Activated CD8-positive, alpha-beta memory T cell treated with anti-CD3 and anti-CD28 coated beads for 48 hours (primary cell): ENCODE data around the gene GFRA1.

Source experiments
- DNase-seq, 3 experiments: peaks; one replicate each; pipeline ENCODE4 v3.0.0-alpha.2; 2020; ENCODE audit warnings: low read depth in 2 of 3, low spot score in 2 of 3

GFRA1 gene

DNA sequence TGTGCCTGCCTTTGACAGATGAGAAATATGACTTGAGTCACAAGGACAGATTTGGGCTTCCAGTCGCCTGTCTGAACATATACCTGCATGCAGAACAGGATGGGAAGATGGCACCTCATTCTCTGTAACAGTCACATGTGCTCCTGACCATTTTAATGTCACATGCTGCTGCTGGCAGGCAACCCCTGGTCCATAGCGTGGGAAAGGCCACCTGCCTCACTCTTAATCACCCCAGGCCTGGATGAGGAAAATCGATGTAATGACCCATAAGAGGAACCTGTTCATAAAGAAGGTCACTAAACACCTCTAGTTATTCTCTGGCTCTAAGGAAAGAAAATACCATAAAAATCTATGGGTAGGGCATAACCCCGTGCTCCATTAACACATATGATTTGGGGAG lies 110.2 kb downstream of the GFRA1 start:
- DNase-seq = no peak

DNA sequence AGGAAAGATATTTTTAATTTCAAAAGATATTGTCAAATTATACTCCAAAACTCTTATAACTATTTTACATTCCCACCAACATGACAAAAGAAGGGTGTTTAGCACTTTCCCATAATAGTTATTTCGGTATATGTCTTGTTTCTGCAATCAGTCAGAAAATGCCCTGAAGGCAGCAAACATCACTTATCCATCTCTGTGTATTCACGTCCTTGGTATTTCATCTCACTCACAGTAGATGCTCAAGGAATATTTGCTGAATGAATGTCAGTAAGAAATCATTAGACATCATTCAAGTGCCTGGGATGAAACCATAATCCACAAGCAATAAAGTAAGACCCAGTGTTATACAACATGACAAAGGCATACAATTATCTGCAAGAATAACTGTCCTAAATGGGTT lies 112.7 kb downstream of the GFRA1 start:
- no peak for DNase-seq

DNA sequence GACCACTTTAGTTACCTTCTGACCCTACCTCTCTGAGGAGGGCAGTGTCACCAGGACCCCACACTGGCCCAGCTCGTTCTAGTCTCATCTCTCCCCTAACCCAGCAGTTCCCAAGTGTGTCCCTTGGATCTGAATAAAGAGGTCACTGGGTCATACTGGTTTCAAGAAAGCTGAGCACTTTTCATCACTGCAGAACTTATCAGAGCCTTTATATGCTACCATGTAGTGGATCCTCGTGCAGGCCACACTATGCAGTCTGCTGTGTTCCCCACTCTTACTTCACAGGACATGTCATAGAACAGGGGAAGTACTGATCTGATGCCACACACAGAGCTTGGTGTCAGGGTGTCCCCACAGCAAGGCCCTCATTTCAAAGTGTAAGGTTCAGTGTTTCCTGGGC lies 113.8 kb downstream of the GFRA1 start:
- DNase-seq = no peak

DNA sequence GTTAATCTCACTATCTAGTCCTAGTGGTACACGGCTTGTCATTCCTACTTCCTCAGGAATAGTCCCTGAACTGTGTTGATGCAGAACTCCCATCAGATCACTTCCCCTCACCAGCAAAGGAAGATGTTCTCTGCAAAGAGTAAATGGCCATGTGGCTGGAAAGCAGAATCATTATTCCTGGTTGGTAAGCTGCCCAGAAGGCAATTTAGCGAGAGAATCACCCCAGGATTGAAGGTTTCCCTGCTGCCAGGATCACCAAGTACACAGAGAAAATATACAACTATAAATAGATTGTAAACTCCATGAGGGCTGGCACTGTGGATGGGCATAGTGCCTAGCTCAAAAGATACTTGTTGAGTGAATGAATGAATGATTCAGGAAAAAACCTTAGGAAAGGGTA lies 115.0 kb downstream of the GFRA1 start:
- no peak for DNase-seq

DNA sequence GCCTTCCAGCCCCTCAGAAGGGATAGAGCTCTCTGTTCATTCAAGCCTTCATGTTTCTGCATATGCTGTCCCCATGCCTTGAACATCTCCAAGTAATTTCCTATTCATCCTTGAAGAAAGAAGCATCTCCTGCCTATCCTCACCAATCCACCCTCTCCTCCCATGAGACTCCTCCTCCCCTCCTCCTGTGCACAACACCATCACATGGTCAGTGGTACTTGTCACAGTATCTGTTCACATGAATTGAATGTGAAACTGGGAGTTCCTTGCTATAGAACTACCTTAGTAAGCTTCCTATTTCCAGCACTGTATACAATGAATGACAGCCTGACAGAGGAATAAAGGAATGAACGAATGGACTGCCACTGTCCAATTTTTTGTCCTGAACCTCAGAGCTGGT lies 115.5 kb downstream of the GFRA1 start:
- DNase-seq = no peak

DNA sequence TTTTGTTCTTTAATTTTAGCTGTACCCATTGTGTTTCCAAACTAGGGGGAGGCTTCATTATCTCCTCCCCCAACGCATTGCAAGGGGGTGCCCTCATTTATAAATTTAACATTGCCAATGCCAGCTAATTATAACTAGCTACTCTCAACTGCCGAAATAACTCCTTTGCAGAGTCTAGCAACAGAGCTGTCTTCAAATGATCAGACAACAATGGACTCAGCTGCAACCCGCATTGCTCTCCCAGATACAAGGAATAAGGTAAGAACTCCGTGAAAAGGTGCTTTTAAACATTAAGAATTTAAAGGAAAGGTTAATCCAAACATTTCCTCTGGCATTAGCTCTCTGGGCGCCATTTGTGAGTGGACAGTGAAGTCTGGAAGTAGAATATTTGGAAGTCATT lies 116.2 kb downstream of the GFRA1 start:
- DNase-seq = no peak

DNA sequence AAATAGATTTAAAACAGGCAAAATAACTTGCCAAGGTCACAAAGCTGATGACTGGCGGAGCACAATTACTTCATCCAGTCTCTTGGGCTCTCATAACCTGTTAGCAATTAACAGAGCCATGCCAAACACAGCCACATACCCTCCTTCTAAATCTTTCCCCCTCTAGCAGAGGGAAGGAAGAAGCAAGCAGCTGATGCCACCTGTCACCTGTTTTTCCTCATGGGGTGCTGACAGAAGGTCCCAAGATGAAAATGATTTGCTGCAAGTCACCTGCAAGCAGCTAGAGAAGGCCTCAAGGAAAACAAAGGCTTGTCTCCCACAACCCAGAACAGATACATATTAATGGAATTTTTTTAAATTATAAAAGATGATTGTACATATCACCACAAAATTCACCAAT lies 117.8 kb downstream of the GFRA1 start:
- DNase-seq = no peak

DNA sequence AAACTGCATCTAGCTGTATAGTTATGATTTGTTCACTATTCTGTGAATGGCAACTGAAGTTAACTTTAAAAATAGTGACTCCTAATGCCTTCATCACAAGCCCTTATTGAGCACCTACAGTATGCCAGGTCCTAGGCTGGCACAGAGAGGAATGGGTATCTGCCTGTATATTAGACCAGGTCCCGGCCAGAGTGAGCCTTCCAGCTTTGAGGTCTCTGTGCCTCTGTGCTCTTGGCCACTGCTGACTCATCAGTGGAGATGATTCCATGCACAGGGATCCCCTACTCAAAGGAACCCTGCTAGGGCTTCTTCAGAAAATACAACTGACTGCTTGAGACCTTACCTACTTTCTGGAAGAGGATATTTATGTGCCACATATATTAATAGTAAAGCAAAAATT lies 118.4 kb downstream of the GFRA1 start:
- no peak for DNase-seq

DNA sequence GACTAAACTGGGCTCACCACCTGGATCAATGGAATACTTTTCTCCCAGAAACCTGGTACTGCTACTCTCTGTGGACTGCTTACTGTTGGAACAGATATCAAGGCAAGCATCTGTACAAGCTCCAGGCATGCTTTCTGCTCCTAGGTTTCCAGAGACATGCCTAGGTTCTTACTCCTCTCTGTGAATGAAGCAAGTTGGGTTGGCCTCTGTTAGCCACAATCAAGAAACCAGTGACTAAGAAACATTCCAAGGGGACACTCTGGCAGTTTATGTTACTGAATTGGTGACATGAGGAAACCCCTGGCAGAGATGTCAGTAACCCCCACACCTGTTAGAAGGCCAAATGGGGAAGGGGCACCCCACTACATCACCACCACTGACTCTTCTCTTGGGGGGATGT lies 121.9 kb downstream of the GFRA1 start:
- DNase-seq = no peak

DNA sequence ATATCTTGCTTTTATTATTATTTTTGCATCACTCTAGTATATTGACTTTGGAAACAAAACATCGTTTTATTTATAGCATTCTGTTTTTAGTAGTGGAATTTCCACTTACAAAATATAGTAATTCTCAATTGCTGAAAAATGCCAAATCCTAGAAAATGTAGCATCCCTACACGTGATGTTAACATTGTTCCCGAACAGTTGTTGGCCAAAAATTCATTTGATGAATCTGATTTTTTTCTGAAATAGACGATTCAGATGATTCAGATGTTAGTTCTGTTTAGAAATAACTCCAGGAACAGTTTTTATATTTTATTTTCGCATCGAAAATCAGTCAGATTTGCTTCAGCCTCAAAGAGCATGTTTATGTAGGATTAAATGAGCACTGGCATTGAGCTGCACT lies 122.4 kb downstream of the GFRA1 start:
- no peak for DNase-seq

DNA sequence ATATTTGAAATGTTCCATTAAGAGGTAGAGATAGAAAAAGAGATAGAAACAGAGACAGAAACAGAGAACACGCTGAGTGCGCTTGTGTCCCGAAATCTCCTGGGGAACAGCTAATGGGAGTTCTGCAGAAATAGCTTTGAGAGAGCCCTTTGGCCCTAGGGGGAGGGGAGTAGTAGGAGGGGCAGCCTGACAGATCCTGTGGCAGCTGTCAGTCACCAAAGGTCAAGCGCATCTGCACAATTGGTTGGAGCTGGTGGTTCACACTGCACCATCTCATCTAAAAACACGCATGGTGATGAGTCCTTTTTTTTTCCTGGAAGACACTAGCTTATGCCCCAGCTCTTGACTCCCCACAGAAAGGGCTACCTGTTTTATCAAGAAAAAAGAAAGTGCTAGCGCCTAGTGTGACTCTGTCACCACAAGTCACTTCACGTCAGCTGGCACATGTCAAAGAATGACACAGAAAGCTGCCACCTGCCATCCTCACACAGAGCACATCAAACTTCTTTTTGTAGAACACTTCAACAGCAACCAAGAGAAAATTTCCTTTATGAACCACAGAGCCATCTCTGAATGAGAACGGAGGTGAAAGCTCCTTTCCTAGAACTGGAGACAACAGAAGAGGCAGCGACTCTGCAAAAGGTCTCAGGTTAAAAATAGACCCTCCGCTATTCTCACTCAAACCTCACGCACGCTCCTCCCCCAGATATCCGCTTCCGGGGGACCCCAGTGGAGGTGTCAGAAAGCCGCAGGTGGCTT lies 125.7 kb downstream of the GFRA1 start:
- peak in 1 of 3 experiments; percentile 12 for DNase-seq

DNA sequence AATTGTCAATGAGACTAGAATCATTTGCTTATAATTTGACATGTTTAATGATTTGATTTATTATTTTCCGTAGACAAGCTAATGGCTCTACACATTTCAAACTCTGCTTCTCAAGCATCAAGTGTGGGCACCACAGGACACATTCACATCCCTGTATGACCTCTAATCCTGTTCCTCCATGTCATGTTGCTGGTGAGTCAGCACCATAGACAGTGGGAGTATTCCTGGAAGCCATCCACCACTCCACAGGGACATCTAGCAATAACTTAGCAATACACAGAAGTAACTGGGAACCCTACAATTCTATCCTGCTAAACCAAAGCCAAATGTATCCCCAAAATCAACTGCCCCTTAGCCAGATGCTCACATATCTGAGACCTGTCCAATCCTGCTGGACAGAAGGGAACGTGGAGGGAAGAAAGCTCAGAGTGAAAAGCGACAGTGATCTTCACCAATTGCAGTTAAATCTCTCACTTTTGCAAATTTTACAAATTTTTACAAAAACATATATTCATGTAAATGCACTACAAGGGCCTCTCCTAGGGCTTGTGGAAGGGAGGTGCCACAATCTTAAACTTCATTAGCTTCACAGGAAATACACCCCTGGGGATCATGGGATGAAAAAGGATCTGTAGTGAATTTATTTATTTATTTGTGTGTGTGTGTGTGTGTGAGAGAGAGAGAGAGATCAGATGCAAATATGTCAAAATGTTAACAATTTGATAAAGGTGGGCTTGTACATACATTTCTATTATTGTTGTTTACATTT lies 126.5 kb downstream of the GFRA1 start:
- no peak for DNase-seq

DNA sequence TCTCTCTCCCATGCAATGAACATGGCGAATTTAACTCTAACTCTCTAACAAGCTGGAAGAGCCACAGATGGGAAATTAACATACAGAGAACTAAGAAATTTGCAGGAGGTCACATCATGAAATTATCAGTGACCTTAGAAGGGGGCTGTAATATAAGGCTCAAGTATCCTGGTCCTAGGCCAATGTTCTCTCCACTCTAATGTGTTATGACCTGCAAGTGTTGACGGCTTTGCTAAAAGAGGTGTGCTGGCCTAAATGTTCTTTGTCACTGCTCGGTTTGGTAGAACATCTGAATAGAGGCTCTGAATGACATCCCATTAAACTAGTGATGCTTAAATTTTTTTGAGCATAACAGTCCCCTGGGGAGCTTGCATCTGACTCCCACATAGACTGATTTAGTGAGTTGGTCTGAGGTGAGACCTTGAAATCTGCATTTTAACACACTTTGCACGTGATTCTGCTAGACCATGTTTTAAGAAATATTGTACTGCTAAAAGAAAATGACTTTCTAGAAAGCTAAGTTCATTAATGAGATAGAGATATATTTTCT lies 129.3 kb downstream of the GFRA1 start:
- no peak for DNase-seq

DNA sequence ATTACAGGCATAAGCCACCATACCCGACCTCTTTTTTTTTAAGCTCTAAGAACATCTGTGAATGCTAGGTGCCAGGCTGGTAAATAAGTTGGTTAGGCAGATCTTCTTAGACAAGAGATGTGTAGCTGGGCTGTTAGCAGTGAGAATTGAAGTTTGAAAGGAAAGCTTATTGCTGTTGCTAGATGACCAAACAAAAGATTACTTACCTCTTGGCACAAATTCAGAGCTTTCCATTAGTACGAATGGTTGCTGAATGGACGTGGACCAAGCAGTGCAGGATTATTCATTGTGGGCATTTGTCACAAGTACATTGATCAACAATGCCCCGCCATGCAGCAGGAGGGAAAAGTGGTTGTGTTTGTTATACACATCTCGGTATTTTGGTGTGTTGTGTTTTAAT lies 131.2 kb downstream of the GFRA1 start:
- DNase-seq = no peak

DNA sequence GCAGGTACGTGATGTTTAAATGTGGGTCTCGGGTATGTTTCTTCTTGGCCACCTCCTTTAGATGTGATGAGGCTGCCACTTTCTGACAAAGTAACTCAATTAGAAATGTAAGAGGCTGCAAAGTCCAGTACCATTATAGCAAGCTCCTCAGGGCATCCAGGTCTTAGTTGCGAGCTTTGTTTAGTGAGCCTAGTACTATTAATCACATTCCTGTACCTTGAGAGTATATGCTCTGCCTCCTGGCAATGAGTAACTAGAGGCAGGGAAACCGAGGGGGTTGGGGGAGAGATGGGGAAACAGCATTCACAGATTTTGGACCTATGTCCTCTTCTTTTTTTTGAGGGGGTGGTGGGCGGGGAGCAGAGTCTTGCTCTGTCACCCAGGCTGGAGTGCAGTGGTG lies 131.8 kb downstream of the GFRA1 start:
- DNase-seq = no peak

DNA sequence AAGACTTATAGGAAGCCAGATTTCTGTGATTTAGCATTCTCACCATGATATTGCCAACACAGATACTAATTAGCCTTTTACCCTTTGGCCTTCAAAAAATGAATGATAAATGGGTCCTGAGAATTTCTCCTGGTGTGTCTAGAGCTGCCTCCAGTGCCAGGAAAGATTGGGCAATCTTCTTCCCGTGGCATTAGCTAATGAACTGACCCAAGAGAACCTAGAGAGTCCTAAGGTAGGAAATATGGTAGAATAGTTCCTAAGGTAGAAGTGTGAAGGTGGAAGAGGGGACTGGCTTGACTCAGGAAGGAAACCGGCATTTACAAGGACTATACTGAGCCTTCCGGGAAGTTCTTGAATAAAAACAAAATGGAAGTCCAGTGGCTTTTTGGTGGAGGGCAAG lies 133.1 kb downstream of the GFRA1 start:
- no peak for DNase-seq

DNA sequence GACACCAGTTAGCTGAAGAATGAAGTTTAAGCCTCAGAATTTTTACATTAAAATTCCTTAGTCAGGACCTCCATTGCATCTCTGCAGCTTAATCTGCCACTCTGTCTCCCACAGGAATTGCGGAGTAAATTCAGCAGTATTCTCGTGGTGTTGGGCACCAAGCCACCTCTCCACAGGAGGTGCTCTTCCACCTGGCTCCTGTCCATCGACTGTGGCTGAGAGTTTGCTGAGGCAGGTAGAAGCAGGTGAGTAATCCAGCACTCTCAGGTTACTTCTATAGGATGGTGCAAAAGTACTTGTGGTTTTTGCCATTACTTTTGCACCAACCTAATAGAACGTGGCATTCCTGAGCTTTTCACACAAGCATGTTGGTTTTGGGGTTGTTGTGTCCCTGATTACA lies 134.1 kb downstream of the GFRA1 start:
- DNase-seq = no peak

DNA sequence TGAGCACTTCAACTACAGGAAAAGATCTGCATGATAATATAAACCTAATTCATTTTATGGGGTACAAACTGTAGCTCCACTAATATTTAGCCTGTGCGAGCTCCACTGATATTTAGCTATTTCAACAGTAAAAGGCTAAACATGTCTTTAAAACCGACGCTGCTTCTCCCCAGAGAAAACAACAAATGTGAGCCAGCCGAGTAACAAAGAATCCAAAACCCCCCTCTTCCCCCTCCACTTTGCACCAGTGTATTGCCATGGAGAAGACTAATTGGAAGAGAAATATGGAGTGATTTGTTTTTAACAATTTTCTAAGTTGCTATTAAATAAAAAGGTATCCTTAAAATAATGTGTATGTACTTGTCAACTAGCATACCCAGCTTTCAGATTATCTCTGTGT lies 136.7 kb downstream of the GFRA1 start:
- no peak for DNase-seq

DNA sequence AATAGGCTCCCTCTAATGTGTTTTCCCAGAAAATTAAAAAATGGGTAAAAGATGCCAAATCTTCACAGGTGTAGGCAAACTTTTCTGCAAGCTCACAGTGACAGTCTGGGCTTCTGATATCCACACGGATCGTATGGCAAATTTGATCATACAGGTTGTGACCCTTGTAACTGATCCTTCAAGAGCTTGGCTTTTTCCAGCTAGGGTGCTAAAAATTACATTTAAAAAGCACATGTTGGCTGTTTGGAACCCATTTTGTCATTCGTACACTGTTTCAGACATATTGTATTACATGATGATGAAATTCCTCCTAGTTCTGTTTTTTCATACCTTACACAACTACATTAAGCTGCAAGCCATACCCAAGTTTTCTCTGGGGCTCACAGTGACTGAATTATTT lies 138.7 kb downstream of the GFRA1 start:
- DNase-seq = no peak

DNA sequence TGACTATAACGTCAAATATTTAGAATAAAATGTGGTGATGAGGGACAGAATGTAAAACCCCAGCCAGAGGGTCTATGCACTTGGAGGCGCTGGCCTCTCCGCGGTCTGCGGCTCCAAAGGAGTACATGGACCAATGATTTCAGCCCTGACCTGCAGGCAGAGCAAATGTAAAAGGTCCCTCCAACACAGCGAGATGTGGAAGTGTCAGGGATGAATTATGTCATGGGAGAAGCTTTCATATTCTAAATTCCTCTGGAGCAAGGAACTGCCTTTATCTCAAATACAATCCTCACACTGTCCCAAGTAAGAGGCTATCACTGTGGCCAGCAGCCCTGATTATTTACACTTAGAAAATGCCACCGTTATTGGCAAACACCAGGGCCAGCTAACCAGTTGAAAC lies 139.4 kb downstream of the GFRA1 start:
- DNase-seq = no peak

DNA sequence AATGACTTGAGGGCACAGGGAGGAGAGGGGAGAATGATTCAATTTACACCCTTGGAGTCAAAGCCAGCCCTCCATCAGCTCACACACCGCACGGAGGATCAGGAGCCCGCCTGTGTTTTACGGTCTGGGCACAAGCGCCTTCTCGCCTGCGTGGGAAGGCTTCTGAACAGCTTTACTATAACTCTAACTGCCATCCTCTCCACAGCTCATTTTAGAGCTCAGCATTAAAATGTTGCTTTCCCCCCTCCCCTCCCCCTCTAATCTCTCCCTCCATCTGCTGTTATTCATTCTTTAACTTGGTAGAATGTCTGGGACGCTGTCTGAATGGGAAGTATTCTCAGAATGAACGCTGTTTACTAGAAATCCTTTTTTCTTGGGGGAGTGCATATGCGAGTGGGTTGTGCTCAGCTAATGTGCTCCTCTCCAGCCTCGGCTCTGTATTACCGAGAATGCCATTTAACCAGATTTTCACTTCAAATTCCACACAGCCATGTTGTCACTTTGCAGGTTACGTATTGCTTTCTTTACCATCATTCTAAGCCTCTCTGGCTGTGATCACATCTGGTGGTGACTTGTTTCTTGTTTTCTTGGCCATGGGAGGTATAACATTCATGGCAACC lies 140.1 kb downstream of the GFRA1 start:
- no peak for DNase-seq

DNA sequence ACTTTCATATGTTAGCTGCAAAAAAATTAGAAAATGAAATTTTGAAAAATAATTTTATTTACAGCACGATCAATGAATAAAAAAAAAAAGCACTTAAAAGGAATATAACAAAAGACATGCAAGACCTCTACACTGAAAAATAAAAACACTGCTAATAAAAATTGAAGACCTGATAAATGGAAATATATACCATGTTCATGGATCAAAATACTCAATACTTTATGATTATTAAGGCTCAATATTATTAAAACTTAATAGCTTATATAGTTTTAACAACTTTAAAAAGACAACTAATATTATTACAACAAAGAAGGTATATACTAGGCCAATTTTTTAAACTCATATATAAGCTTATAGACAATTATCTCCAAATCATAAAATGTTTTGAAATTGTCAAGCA lies 143.0 kb downstream of the GFRA1 start:
- no peak for DNase-seq
